Testis (tissue), 3 donors: ENCODE measurements around the gene EXOC2. TPM values are rescaled to one million over a fixed set of nuclear protein-coding genes. Genes with fewer than 3 reads are reported as not detected.

Experiments
- DNase-seq: peaks from one replicate; pipeline ENCODE4 v3.0.0-alpha.2; 2019
- H3K27ac ChIP-seq, 2 donors: fragments of 200-600 bp; sonication (generic); one replicate each; pipeline ENCODE4 v1.5.1; 2019
- H3K27me3 ChIP-seq: fragments of 200-600 bp; sonication (generic); one replicate; pipeline ENCODE4 v1.5.1; 2019
- H3K36me3 ChIP-seq: fragments of 200-600 bp; sonication (generic); one replicate; pipeline ENCODE4 v1.5.1; 2017; ENCODE audit warnings: low read depth; ENCODE audit errors: missing control alignments
- H3K4me1 ChIP-seq: fragments of 200-600 bp; sonication (generic); one replicate; pipeline ENCODE4 v1.5.1; 2019
- H3K4me3 ChIP-seq, 2 donors: fragments of 200-600 bp; sonication (generic); one replicate each; pipeline ENCODE4 v1.5.1; 2017 to 2019
- H3K9me3 ChIP-seq: fragments of 200-600 bp; sonication (generic); one replicate; pipeline ENCODE4 v1.5.1; 2017
- CTCF ChIP-seq, 3 experiments: fragments of 450-650 bp in 2 of 3; fragments of 200-600 bp in 1 of 3; sonication (generic) in 1 of 3; IDR thresholded peaks; one replicate each; pipeline ENCODE4 v1.5.1; 2016 to 2019; ENCODE audit warnings: antibody characterized with exemption in 3 of 3, mild to moderate bottlenecking in 2 of 3, moderate library complexity in 1 of 3
- POLR2A ChIP-seq: fragments of 450-650 bp; IDR thresholded peaks from one replicate; pipeline ENCODE4 v1.6.1; 2017; ENCODE audit warnings: antibody characterized with exemption, mild to moderate bottlenecking, moderate library complexity
- WGBS, 2 donors: methylation state at CpG; one replicate each; pipeline ENCODE4 v1.1.5; 2018; 5-methylcytosine and 5-hydroxymethylcytosine counted together
- intact Hi-C: fragments of 100-400 bp; cut with DNase I; formaldehyde crosslinking; loops from one replicate; pipeline ENCODE4 v1.15.1; 2023; ENCODE audit warnings: low total_unique reads
- polyA plus RNA-seq: library from polyadenylated mRNA; stranded (reverse); fragments of 350-450 nt; fragmentation: Illumina TruSeq; extraction: RNeasy Lipid Tissue Mini Kit (QIAGEN cat#74804); gene quantifications from one replicate; pipeline ENCODE4 v1.2.3, GENCODE V29; 2014; ENCODE audit warnings: low read depth, low replicate concordance; ENCODE audit not compliant: insufficient read depth
- total RNA-seq, 2 donors: library from RNA; depleted of rRNA; stranded (reverse); fragments of >200 nt; gene quantifications; one replicate each; pipeline ENCODE4 v1.2.3, GENCODE V29; 2016

EXOC2 gene
- total and polyA plus RNA-seq, 3 donors from 2014 or later, result 32.8 to 51.0 (median 44.3) TPM

GRCh38 chr6:527989-528673 is 164.8 kb downstream of the EXOC2 start:
- Histone ChIP-seq H3K4me1 (no peaks in the 10 kb centered on the region), H3K27me3 (no peaks in the 10 kb centered on the region), H3K9me3 (no peaks in the 10 kb centered on the region), H3K36me3 (no peaks in the 10 kb centered on the region), H3K27ac (no peak overlapping the region), H3K4me3 (no peak overlapping the region)
- TF ChIP-seq CTCF (IDR thresholded peaks at IDR 0.05), result no peak
- no peak for TF ChIP-seq POLR2A
- 94 to 96% methylated on average over 8 of the region's 8 CpGs for WGBS, 2 donors
- DNase-seq, result no peak
- intact Hi-C loops, result no loop called here

GRCh38 chr6:524803-525202 is 168.1 kb downstream of the EXOC2 start:
- TF ChIP-seq CTCF (IDR thresholded peaks at IDR 0.05) (no peak), POLR2A (no peak)
- H3K9me3 ChIP-seq, result no peaks in the 10 kb centered on the region
- no peaks in the 10 kb centered on the region for H3K4me1 ChIP-seq
- H3K27me3 ChIP-seq, result no peaks in the 10 kb centered on the region
- H3K27ac ChIP-seq, result no peak overlapping the region
- no peaks in the 10 kb centered on the region for H3K36me3 ChIP-seq
- DNase-seq, result no peak
- intact Hi-C loops, result no loop called here
- 75 to 82% methylated on average over 5 of the region's 6 CpGs for WGBS, 2 donors
- H3K4me3 ChIP-seq, result no peak overlapping the region

- intact Hi-C loops, result no loop called here
- Histone ChIP-seq H3K4me3 (no peak overlapping the region), H3K9me3 (no peaks in the 10 kb centered on the region), H3K36me3 (no peaks in the 10 kb centered on the region), H3K27ac (no peak overlapping the region), H3K27me3 (no peaks in the 10 kb centered on the region), H3K4me1 (no peaks in the 10 kb centered on the region)
- 90 to 91% methylated on average over 31 of the region's 31 CpGs for WGBS, 2 donors
- no peak for TF ChIP-seq CTCF (IDR thresholded peaks at IDR 0.05)
- TF ChIP-seq POLR2A, result no peak
- no peak for DNase-seq
Measured at GRCh38 chr6:520820-521219, 172.1 kb downstream of the EXOC2 start.

GRCh38 chr6:518218-518617 is 174.7 kb downstream of the EXOC2 start:
- Histone ChIP-seq H3K4me3 (no peak overlapping the region), H3K36me3 (no peaks in the 10 kb centered on the region), H3K27ac (no peak overlapping the region), H3K9me3 (no peaks in the 10 kb centered on the region), H3K4me1 (peaks cover 3% of the 10 kb centered on the region), H3K27me3 (no peaks in the 10 kb centered on the region)
- 91 to 92% methylated on average over 4 of the region's 4 CpGs for WGBS, 2 donors
- intact Hi-C loops, result no loop called here
- TF ChIP-seq CTCF (IDR thresholded peaks at IDR 0.05), result no peak
- TF ChIP-seq POLR2A, result no peak
- DNase-seq, result no peak

- Histone ChIP-seq H3K27me3 (no peaks in the 10 kb centered on the region), H3K4me1 (peaks cover 3% of the 10 kb centered on the region), H3K36me3 (no peaks in the 10 kb centered on the region), H3K27ac (no peak overlapping the region), H3K4me3 (no peak overlapping the region), H3K9me3 (no peaks in the 10 kb centered on the region)
- intact Hi-C loops, result no loop called here
- TF ChIP-seq CTCF (IDR thresholded peaks at IDR 0.05), result no peak
- no peak for TF ChIP-seq POLR2A
- DNase-seq, result no peak
- 94 to 95% methylated on average over 11 of the region's 11 CpGs for WGBS, 2 donors
Measured at GRCh38 chr6:516213-516612, 176.7 kb downstream of the EXOC2 start.
